ENCODE results near the gene TNFRSF13B.
"Not testable (repeated sequence)": the region's sequence is repeated elsewhere in the genome, so short reads cannot be mapped to it uniquely, and the experiment has no call there.

TNFRSF13B gene

GRCh38 chr17:16971458-16972338 lies at the start of gene TNFRSF13B:
Gene TNFRSF13B (minus strand): TSS chr17:16972118. CDS start chr17:16972075, 43 bp downstream.
- no peak for DNase-seq (ENCODE audit: extremely low read depth in 1 of 2, low read depth in 1 of 2)

- DNase-seq (ENCODE audit: extremely low read depth in 1 of 2, low read depth in 1 of 2), result no peak
Observed at GRCh38 chr17:17021194-17021863, 49.4 kb upstream of the TNFRSF13B start.

- no peak for DNase-seq (ENCODE audit: extremely low read depth in 1 of 2, low read depth in 1 of 2)
Observed at GRCh38 chr17:17020821-17021193, 48.9 kb upstream of the TNFRSF13B start.

DNA sequence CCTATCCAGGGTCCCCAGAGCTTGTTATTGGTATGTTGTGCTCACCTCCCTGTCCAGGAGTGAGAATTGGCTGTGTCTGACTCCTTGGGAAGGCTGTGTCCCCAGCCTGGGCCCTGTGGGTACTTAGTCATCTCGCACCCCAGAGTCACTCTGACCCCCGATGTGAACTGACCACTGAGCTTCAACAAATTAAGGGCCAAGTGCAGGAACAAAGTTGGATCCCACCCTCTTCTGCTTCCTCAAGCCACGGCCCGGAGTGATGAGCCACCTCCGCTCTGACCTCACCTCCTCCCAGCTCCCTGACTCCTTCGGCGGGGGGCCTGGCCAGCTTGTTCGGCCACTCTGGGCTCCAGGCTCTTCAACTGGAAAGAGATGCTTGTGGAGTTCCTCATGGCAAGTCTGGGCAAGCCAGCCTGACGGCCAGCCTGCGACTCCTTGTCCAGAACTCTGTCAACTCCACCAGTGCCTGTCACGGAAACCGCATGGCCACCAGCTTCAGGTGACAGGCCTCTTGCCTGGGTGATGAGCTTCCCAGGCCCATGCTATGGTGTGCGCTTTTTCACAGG lies 48.1 kb upstream of the TNFRSF13B start:
- DNase-seq (ENCODE audit: extremely low read depth in 1 of 2, low read depth in 1 of 2), result no peak

DNA sequence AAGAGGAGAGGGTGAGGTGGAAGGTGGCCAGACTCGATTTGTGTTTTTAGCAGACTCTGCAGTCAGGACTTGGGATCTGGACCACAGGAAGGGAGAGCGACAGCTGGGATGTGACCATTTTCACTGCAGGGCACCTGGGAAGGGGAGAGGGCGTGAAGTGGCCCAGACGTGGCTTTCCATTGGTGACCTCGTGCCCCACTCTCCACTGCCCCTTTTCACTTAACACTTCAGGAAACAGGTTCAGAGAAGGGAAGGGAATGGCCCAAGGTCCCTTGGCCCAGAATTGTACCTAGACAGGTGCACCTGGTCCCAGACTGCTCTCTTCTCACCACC lies 47.5 kb upstream of the TNFRSF13B start:
- no peak for DNase-seq (ENCODE audit: extremely low read depth in 1 of 2, low read depth in 1 of 2)

DNA sequence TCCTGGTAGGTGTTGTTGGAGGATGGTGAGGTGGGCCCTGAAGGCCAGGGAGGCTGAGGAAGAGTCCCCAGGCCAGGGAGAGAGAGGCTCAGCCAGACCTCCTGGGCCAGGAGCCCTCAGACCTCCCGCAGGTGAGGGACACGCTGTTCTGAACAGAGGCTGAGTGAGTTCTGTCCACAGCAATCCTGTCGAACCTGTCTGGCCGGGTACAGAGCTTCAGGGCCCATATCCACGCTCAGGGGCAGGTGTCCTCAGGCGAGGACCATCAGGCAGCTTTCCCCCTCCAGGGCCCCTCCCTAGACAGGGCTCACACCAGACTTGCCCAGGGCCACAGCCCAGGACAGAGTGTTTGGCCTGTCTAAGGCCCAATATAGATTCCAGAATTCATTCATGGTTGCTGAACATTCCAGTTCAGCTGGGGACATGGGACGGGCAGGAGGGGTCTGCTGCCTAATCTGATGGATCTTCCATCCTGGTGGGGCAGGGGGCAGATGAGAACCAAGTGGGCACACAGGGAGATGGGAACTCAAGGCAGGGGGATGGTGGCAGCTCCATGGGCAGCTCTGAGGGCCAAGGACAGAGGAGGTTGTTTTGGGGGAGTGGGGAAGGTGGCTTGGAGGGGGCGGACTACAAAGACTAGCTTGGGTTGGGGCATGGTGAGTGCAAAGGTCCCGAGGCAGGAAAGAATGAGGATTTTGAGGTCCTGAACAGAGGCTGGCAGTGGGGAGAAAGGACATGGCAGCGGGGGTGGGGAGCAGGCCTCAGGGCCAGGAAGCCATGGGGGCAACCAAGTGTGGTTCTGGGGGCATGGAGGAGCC lies 46.9 kb upstream of the TNFRSF13B start:
- no peak for DNase-seq (ENCODE audit: extremely low read depth in 1 of 2, low read depth in 1 of 2)

- no peak for DNase-seq (ENCODE audit: extremely low read depth in 1 of 2, low read depth in 1 of 2)
Observed at GRCh38 chr17:17018021-17018441, 46.1 kb upstream of the TNFRSF13B start.

DNA sequence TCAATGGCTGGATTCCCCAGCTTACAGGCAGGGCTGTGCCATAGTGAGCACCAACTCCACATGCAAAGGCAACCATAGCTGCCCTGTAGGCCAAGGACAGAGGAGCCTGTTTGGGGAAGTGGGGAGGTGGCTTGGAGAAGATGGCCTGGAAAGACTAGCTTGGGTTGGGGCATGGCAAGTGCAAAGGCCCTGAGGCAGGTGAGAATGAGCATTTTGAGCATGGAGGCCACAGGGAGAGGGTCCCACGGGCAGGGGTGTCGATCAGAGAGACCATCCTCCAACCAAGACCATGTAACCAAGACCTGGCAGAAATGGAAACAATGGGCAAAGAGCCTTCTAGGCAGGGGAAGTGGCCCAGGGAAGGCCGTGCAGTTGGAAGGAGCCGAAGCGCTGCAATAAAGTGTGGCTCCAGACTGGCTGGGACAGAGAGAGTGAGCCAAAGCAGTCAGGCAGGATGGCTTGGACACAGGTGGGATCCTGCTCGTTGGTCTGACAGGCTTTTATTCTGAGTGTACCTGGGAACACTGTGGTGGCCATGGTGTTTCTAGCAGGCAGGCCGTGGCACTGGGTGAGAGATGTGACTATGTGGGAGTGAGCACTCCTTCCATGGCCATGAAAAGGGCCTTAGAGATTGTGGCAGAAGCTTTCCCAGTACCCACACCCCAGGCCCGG lies 45.6 kb upstream of the TNFRSF13B start:
- no peak for DNase-seq (ENCODE audit: extremely low read depth in 1 of 2, low read depth in 1 of 2)

DNA sequence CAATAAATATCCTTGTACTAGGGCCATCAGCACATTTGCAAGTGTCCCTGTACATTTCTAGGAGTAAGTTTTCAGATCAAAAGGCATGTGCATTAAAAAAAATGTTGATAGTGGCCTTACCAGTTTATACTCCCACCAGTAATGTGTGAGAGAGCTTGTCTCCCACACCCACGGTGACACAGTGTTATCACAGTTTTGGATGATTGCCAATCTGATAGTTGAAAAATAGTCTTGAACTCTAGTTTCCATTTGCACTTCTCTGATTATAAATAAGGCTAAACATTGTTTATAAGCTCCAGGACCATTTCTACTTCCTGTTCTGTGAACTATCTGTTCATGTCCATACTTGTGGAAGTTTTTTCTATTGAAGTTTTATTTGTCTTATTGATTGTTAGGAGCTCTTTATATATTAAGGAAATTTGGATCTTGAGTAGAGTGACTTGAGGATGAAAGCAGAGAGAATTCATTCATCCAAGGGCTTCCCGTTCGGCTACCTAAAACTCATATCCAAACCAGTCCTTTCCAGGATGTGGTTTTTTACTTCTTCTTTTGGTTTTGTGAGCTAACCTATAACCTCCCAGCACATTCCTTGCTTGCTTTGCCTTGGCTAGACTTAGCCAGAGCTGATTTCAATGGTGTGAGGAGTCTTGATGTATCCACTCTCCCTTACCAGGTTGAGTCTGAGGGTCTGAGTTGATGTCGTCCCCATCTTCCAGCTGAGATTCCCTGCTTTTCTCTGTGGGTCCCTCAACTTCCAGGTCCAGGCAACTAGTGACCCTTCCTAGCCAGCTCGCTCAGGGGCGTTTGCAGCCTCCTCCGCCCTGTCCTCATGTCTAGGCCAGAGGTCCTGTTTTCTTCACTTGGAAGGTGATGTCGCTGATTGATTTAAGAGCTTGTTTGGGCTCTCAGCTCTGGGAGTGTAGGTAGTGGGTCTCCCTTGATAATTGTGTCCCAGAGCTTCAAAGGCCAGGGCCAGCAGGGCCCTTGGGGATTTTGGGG lies 44.6 kb upstream of the TNFRSF13B start:
- DNase-seq (ENCODE audit: extremely low read depth in 1 of 2, low read depth in 1 of 2), result not testable (repeated sequence)

- DNase-seq (ENCODE audit: extremely low read depth in 1 of 2, low read depth in 1 of 2), result no peak
Observed at GRCh38 chr17:17015230-17015629, 43.3 kb upstream of the TNFRSF13B start.

GRCh38 chr17:17014748-17015124 lies 42.8 kb upstream of the TNFRSF13B start:
- DNase-seq (ENCODE audit: extremely low read depth in 1 of 2, low read depth in 1 of 2), result not testable (repeated sequence)

GRCh38 chr17:17013828-17014747 lies 42.2 kb upstream of the TNFRSF13B start:
- DNase-seq (ENCODE audit: extremely low read depth in 1 of 2, low read depth in 1 of 2), result not testable (repeated sequence)

DNA sequence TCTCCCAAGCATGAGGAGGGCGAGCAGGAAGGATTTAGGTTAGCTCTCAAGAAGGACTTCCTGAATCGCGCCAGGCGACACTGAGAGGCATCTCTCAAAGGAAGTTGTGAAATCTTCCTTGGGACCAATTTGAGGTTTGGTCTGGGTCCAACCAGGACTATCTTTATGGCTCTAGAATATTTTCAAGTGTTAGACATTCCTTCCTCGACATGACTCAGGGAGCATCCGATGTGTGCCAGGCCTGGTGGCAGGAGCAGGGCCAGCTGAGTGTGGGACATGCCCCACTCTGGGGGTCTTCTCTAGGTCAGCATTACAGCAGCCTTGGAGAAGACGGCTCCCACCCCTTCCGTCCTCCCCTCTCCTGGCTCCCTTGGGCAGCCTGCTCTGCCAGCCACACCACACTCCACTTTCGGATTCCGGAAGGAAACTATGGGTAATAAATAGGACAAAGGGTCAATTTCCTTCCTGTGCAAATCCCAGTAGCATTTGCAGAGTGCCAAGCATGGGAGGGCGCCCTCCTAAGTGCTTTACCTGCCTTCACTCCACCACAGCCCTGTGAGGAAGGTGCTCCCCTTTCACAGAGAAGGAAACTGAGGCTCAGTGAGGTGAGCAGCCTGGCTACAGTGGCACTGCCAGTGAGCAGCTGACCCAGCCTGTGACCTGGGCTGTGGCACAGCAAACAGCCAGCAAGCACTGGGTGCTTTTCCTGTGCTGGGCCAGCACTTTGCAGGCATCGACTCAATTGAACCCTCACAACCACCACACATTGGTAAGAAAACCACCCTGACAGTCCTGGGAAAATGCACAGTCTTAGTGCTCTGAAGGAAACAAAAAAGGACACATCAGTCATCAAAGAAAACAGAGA lies 39.4 kb upstream of the TNFRSF13B start:
- not testable (repeated sequence) for DNase-seq (ENCODE audit: extremely low read depth in 1 of 2, low read depth in 1 of 2)

- DNase-seq (ENCODE audit: extremely low read depth in 1 of 2, low read depth in 1 of 2), result not testable (repeated sequence)
Observed at GRCh38 chr17:17010545-17011034, 38.7 kb upstream of the TNFRSF13B start.

GRCh38 chr17:17009972-17010371 lies 38.1 kb upstream of the TNFRSF13B start:
- not testable (repeated sequence) for DNase-seq (ENCODE audit: extremely low read depth in 1 of 2, low read depth in 1 of 2)

- not testable (repeated sequence) for DNase-seq (ENCODE audit: extremely low read depth in 1 of 2, low read depth in 1 of 2)
Observed at GRCh38 chr17:17008621-17009397, 36.9 kb upstream of the TNFRSF13B start.
